HG03565 (cell line): ENCODE measurements around the gene NOP16.
"Not testable (repeated sequence)": the region's sequence is repeated elsewhere in the genome, so short reads cannot be mapped to it uniquely, and the experiment has no call there.

Source experiments
- ATAC-seq: cut with Tn5 transposase; IDR thresholded peaks from one replicate; pipeline ENCODE4 v1.9.1; 2021; ENCODE audit warnings: mild to moderate bottlenecking, moderate library complexity; ENCODE audit not compliant: unreplicated experiment

The NOP16 gene

DNA sequence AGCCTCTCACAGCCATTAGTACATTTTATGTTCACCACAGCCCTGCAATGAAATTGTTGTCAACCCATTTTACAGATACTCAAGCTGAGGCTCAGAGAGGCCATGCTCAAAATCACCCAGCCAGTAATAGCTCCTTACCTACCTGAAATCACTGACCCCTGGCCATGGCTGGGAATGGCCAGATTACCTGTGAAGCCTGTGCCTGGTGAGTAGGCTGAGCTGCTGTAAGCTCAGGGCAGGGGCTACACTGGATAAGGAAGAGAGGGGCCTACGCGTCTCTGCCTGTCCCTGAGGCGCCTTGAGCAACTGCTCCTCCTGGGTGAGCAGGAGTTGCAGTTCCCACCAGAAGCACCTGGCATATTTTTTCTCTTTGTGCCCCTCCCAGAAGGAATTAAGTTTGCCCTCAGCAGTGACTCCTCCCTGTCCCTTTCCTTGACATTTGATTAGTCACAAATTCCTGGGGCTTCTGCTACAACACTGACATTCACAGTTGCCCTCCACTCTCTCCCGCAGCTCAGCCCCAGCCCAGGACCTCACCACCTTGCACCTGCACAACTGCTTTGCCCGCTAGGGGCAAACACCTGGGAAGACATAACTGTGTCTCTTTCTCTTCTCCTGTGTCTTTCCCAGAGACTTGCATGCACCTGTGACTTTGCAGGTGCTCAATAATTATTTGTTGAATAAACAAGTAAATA lies 22.2 kb upstream of the NOP16 start:
- no peak for ATAC-seq

- no peak for ATAC-seq
Observed at GRCh38 chr5:176409765-176410164, 21.4 kb upstream of the NOP16 start.

- no peak for ATAC-seq
Observed at GRCh38 chr5:176408590-176408989, 20.2 kb upstream of the NOP16 start.

GRCh38 chr5:176408252-176408573 lies 19.8 kb upstream of the NOP16 start:
- ATAC-seq = not testable (repeated sequence)

DNA sequence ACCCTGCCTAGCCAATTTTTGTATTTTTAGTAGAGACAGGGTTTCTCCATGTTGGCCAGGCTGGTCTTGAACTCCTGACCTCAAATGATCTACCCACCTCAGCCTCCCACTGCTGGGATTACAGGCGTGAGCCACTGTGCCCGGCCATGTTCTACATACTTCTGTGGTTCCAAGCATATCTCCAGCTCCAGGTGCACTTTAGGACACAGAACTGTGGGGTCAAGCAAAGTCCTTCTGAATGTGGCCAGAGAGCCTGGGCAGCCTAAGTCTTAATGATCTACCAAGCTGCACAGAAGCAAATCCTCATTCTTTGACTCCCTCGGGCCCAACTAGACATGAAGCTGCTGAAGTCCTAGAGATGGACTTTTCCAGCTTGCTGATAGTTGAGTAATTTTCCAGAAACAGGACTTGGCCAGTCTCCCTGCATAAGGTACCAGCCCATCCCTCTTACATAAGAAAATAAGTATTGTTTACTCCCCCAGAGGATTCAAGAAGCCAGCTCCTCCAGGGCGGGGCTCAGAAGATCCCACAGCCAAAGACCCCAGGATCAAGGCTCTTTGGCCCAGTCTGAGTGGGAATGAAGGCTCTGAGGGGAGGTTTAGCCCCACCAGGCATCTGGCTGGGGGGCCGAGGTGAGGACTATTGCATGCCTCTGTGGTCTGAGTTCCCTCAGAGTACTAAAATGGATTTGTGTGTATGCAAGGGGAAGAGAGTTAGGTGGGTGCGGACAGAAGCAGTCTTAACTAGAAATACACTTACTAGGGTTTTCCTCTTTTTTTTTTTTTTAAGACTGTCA lies 19.3 kb upstream of the NOP16 start:
- ATAC-seq = no peak

DNA sequence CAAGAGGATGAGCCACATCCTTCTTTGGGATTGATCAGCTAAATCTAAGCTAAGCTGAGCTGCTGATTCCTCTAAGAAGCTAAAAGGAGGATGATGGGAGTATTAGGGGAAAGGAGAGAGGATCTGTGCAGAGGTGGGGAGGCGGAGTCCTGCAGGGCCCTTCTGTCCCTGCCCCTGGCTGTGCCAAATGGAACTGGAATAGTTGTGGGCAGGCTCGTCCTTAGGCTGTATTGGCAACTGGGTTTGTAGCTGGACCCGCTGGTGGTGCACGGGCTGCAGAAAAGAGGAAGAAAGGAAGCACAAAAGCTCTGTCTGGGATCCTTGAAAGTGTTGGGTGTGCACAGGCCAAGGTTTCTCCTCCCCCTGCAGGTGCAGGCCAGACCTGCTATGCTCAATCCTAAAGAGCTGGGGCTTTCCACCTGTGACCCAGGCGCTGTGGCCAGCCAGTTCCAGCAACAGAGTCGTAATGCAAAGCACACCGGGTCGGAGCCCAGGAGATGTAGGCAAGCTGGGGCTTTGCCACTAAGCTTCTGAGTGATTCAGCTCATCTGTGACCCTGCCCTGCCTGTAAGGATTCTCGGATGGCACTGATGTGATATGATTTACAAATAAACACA lies 18.1 kb upstream of the NOP16 start:
- no peak for ATAC-seq

- no peak for ATAC-seq
Observed at GRCh38 chr5:176405656-176406435, 17.4 kb upstream of the NOP16 start.

DNA sequence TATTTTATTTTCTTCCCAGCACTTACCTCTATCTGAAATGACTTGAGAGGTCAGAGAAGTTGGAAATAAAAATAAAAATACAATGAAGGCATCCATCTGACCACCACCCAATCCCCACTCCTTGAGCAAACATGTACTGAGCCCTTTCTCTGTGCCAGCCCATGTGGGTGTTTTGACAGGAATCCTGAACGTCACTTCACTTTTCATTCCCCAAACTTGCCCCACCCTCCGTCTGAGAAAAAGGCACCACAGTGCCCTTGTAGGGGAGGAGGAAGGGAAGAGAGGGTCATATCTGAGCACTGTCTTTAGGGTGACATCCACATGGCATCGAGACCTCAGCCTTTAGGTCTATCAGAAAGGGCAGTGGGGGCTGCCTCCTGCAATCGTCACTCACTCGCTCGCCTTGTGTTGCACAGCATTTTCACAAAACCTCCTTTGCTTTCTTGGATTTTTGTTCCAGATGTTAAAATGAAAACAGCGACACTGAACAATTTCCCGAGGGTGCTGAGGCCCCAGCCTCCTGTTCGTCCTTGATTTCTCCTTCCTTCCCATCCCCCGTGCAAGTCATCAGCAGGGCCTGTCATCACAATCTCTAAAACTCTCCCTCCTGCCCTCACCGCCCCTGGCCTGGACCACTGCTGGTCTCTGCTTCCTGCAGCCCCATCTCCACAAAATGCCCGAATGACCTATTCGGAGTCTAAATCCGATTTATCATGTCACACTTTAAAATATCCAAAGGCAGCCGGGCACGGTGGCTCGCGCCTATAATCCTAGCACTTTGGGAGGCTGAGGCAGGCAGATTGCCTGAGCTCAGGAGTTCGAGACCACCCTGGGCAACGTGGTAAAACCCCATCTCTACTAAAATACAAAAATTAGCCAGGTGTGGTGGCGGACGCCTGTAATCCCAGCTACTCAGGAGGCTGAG lies 13.1 kb upstream of the NOP16 start:
- no peak for ATAC-seq

DNA sequence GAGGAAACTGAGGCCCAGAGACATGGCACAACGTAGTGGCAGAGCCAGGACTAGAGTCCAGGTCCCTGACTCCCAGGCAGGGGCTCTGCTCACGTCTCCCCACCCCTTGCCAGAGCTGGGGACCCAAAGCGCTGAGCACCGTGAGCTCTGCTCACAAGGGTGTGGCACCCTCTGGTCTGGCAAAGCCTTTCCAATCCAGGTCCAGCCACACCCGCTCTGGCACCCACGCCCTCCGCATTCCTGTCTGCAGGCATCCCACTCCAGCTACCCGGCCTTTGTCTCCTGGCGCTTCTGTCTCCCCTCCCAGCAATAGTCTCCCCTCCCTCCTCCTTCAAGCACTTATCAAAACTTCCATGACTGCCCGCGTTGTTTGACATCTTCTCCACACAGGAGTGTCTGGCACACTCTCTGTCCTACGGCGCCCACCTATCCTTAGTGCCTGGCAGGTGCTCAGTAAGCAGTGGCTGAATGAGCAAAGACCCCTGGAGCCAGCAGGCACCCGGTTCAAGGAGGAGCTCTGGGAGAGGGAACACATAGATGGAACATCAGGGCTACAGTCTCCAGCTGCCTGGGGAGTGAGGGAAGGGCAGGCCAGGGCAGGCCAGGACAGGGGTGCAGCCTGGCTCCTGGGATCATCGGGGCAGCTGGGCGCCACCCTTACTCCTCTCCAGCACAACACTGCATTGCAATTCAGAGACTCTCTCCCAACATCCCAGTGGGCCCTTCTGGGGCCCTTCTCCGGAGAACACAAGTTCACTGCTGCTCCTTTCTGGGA lies 12.2 kb upstream of the NOP16 start:
- ATAC-seq = no peak

DNA sequence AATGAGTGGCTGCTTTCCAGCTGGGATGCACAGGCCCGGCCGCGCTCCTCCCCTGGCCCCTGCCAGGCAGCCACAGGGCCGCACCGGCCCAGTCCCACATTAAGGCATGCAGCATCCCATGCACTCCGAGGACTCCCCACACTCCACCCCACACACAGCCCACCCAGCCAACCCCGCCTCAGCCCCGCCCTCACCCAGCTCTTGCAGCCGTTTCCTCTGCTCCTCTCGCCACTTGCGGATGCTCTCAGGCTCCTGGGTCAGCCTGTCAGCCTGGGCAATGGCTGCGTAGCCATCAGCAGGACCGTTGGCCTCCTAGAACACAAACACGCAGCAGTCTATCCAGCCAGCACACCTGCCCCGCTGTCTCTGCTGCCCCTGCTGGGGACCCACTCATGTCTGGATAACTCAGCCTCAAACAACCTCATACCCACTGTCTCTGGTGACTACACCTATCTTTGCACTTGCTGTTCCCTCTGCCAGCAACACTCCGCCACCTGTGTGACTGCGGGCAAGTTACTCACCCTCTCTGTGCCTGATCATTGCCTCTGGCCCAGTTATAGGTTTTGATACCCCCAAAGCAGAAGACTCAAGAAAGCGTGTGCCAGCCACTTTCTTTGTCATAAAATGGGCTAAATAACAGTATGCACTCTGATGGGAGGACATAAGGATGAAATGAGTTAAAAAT lies 9.5 kb upstream of the NOP16 start:
- no peak for ATAC-seq

GRCh38 chr5:176396330-176396729 lies 7.9 kb upstream of the NOP16 start:
- no peak for ATAC-seq

DNA sequence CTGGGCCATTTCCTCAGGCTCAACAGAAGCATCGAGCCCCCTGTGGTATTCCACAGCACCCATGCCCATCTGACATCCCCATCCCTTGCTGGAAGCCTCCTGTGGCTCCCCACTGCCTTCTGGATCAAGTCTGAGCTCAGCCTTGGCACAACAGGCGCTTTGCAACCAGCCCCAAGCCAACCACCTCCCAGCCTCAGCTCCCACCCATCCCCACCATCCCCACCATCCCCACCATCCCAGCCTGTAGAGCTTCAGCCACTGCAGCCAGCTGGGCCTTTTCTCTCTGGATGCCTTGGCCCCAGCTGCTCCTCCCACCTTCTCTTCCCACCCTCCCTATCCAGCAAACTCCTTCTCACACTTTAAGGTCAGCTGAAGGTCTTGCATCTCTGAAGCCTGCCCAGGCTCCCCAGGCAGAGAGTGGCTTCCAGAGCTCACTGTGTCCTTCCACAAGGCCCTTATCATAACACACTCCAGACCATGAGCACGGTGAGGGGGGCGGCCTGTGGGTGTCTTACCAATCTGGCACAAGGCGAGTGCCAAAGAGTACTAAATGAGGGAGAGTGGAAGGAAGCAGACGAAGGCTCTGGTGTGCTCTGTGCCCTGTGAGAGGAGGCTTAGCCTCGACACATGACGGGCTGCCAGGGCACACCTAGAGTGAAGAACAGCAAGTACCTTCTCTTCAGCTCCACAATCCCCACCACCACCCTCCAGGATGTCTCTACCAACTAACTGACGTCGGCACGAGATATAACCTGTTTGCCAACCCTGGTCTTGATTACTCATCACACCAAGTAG lies 6.7 kb upstream of the NOP16 start:
- no peak for ATAC-seq

DNA sequence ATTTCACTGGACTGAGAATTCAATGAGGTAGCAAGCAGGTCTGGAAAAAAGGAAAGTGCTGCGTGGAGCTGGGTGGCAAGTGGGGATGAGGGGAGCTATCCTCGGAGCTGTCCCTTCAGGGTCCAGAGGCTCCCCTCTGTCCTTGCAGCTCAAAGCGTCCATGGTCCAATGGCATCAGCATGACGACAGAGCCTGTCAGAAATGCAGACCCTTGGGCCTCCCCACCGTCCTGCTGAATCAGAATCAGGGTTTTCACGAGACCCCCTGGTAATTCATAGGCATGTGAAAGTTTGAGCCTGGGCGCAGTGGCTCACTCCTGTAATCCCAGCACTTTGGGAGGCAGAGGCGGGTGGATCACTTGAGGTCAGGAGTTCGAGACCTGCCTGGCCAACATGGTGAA lies 5.7 kb upstream of the NOP16 start:
- no peak for ATAC-seq

DNA sequence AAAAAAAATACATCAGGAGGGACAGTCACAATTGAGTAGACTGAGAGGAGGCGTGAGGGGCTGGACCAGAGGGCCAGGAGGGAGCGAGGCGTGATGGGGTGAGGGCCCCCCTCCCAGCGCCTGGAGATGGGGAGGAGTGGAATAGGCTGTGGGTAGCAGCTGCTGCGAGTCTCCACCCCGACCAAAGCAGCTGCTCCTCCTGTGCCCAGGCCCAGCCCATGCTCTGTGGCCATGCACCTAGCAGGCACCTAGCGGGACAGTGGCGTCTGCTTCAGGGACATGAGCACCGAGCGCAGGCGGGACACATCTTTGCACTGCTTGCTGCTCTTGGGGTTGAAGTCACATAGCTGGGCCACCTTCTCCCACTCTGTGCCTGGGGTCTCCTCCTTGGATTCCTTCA lies 4.1 kb upstream of the NOP16 start:
- no peak for ATAC-seq

DNA sequence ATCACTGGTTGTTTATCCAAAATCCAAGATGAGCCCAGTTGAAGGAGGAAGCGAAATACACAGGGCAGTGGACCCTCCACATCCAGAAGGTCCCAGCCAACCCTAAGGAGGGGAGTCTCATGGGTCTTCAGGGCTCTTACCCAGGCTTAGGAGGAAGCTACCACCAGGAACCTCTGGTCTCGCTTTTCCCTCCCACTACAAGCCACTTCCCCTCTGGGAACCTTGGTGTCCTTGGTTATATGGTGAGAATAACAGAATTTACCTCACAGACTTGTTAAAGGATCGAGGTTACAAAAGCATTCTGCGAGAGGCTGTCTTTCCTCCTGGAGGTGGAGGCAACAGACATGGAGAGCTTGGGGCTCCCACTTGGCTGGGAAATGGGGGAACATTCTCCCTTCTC lies 3.6 kb upstream of the NOP16 start:
- ATAC-seq = no peak

DNA sequence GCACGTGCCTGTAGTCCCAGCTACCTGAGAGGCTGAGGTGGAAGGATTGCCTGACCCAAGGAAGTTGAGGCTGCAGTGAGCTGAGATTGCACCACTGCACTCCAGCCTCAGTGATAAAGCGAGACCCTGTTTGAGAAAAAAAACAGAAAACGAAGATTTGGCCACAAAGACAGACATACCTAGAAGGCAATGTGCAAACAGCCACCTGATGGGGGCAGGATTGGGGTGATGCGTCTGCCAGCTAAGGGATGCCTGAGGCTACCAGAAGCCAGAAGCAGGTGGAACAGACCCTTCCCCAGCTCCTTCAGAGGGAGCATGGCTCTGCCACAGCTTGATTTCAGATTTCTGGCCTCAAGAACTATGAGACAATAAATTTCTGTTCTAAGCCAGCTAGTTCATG lies 3.1 kb upstream of the NOP16 start:
- ATAC-seq = no peak

GRCh38 chr5:176389135-176390123 lies 1.0 kb upstream of the NOP16 start:
- ATAC-seq = no peak
